HepG2 (cell line): Measurements from ENCODE around the gene SEC14L2. TPM values are rescaled to one million over a fixed set of nuclear protein-coding genes. Genes with fewer than 3 reads are reported as not detected.

Experiments
- ATAC-seq: fragments of 200-7000 bp; cut with Tn5 transposase; 3 replicates; pipeline ENCODE4 v1.9.1; 2020; ENCODE audit warnings: mild to moderate bottlenecking, moderate library complexity
- BruUV-seq: library from RNA; stranded (reverse); fragments of 400-500 nt; replicated peaks from 2 replicates; lab custom pipeline; 2021; lab: Mats Ljungman, UMichigan
- CTCF ChIA-PET: fragments of 300-600 bp; formaldehyde crosslinking; extraction: SDS; loops from one replicate; lab custom pipeline; 2021; ENCODE audit warnings: low total read pairs, inconsistent platforms, low intra/inter-chr PET ratio; lab: Yijun Ruan, JAX
- POLR2A ChIA-PET: fragments of 350-600 bp; sonication (Branson Sonifier 250); formaldehyde crosslinking; loops from one replicate; lab custom pipeline; 2020; ENCODE audit warnings: antibody characterized with exemption, inconsistent platforms; lab: Yijun Ruan, JAX
- DNase-seq: peaks from one replicate; pipeline ENCODE4 v3.0.0-alpha.2; 2015; ENCODE audit warnings: low spot score
- FAIRE-seq: peaks from 3 replicates; lab custom pipeline; 2011; peaks lifted over from hg19 to GRCh38; lab: Jason Lieb, UNC
- H2AFZ ChIP-seq: one replicate; pipeline ENCODE4 v1.6.1; 2011; ENCODE audit warnings: low read length, inconsistent platforms
- H3K27ac ChIP-seq: fragments of 300-600 bp; 3 replicates; pipeline ENCODE4 v1.8.0; 2011; ENCODE audit warnings: mixed run types, mild to moderate bottlenecking, mixed read lengths, low read length, inconsistent platforms; ENCODE audit not compliant: insufficient read depth; ENCODE audit errors: extremely low read length
- H3K27me3 ChIP-seq, 2 experiments: fragments of 200-600 bp in 1 of 2; 2 replicates in 1 of 2; 3 replicates in 1 of 2; pipeline versions ENCODE4 v1.6.0 to v1.8.0; 2011; ENCODE audit warnings: low read length in 2 of 2, mild to moderate bottlenecking in 2 of 2, moderate library complexity in 2 of 2, inconsistent platforms in 1 of 2; ENCODE audit not compliant: insufficient read depth in 2 of 2, control insufficient read depth in 1 of 2
- H3K36me3 ChIP-seq, 2 experiments: fragments of 200-600 bp in 1 of 2; replicated peaks in 1 of 2; 2 replicates in 1 of 2; 3 replicates in 1 of 2; pipeline versions ENCODE4 v1.5.1 to v1.8.0; 2011; ENCODE audit warnings: low read length in 2 of 2, inconsistent platforms in 1 of 2; ENCODE audit not compliant: insufficient read depth in 2 of 2, control insufficient read depth in 1 of 2
- H3K4me1 ChIP-seq: 2 replicates; pipeline ENCODE4 v1.5.1; 2012; ENCODE audit warnings: low read length, inconsistent platforms; ENCODE audit not compliant: insufficient read depth
- H3K4me2 ChIP-seq: 2 replicates; pipeline ENCODE4 v1.6.0; 2011; ENCODE audit warnings: low read depth, low read length, inconsistent platforms
- H3K4me3 ChIP-seq, 3 experiments: fragments of 200-600 bp in 1 of 3; sonication (generic), shearing (Covaris generic) in 1 of 3; replicated peaks in 1 of 3; 2 replicates each; pipeline ENCODE4 v1.5.1; 2011 to 2016; ENCODE audit warnings: low read length in 3 of 3, inconsistent platforms in 2 of 3, low read depth in 2 of 3, mild to moderate bottlenecking in 2 of 3, control low read depth in 1 of 3, mixed read lengths in 1 of 3; ENCODE audit not compliant: insufficient read depth in 1 of 3
- H3K79me2 ChIP-seq: one replicate; pipeline ENCODE4 v1.6.1; 2011; ENCODE audit warnings: low read length, inconsistent platforms; ENCODE audit not compliant: insufficient read depth
- H3K9ac ChIP-seq: 2 replicates; pipeline ENCODE4 v1.6.0; 2011; ENCODE audit warnings: mild to moderate bottlenecking, low read depth, low read length, inconsistent platforms; ENCODE audit not compliant: insufficient read depth
- H3K9me3 ChIP-seq: 2 replicates; pipeline ENCODE4 v1.5.1; 2012; ENCODE audit warnings: mild to moderate bottlenecking, low read length
- H4K20me1 ChIP-seq: 2 replicates; pipeline ENCODE4 v1.6.0; 2011; ENCODE audit warnings: inconsistent platforms, mild to moderate bottlenecking, low read length, moderate library complexity; ENCODE audit not compliant: insufficient read depth
- ETS1 ChIP-seq: sonication (generic); formaldehyde crosslinking; IDR thresholded peaks from 2 replicates; pipeline ENCODE4 v1.4.0; 2020; ENCODE audit warnings: missing genetic modification reagents
- HNF4A ChIP-seq: sonication (generic); formaldehyde crosslinking; IDR thresholded peaks from 2 replicates; pipeline ENCODE4 v1.4.0; 2020; ENCODE audit warnings: missing genetic modification reagents
- HNF4G ChIP-seq, 2 experiments: sonication (generic) in 1 of 2; formaldehyde crosslinking in 1 of 2; IDR thresholded peaks; 2 replicates each; pipeline versions ENCODE4 v1.4.0 to v1.6.1; 2011 to 2020; ENCODE audit warnings: borderline replicate concordance in 2 of 2, low read depth in 2 of 2, mild to moderate bottlenecking in 2 of 2, low read length in 1 of 2, missing genetic modification reagents in 1 of 2, moderate library complexity in 1 of 2
- MTA1 ChIP-seq: sonication (generic); formaldehyde crosslinking; IDR thresholded peaks from 2 replicates; pipeline ENCODE4 v1.4.0; 2020; ENCODE audit warnings: missing genetic modification reagents, mild to moderate bottlenecking, borderline replicate concordance
- ZNF468 ChIP-seq: sonication (generic); formaldehyde crosslinking; IDR thresholded peaks from 2 replicates; pipeline ENCODE4 v1.8.0; 2022; ENCODE audit warnings: mild to moderate bottlenecking, moderate library complexity, missing genetic modification reagents
- WGBS: methylation state at CpG from one replicate; pipeline ENCODE4 v1.1.6; 2017; ENCODE audit warnings: low lambda C conversion rate; 5-methylcytosine and 5-hydroxymethylcytosine counted together
- in situ Hi-C: cut with HindIII; loops from 2 replicates; pipeline ENCODE4 v1.10.0; 2017; ENCODE audit warnings: low pct_unique_long_range_greater_than_20kb; ENCODE audit not compliant: extremely low pct_ligation_motif_present
- intact Hi-C: fragments of 100-400 bp; cut with micrococcal nuclease; formaldehyde crosslinking; loops from one replicate; pipeline ENCODE4 v1.10.0; 2022; ENCODE audit not compliant: unreplicated experiment
- polyA plus RNA-seq, 8 experiments: library from polyadenylated mRNA; depleted of rRNA in 3 of 8; stranded (reverse) in 7 of 8; unstranded in 1 of 8; fragments of >200 nt; fragmentation: Illumina TruSeq in 4 of 8; extraction: Trizol in 4 of 8; gene quantifications; 2 replicates each; pipeline versions ENCODE4 v1.2.1 to v1.2.3, GENCODE V29; 2011 to 2016; ENCODE audit warnings: low read depth in 4 of 8, missing spikeins in 1 of 8, mixed read lengths in 1 of 8; ENCODE audit not compliant: insufficient read depth in 1 of 8
- total RNA-seq, 5 experiments: library from RNA; depleted of rRNA; stranded (reverse); fragments of >200 nt; fragmentation: Illumina TruSeq; extraction: Trizol; gene quantifications; 2 replicates each; pipeline ENCODE4 v1.2.3, GENCODE V29; 2016; ENCODE audit warnings: low read depth in 1 of 5
- TF ChIP-seq, protein P1 (sequence below): sonication (generic); formaldehyde crosslinking; IDR thresholded peaks from 2 replicates; pipeline ENCODE4 v1.4.0; 2020; ENCODE audit warnings: missing genetic modification reagents; ENCODE audit errors: not compliant biosample characterization
- TF ChIP-seq, protein P2 (sequence below): sonication (generic); formaldehyde crosslinking; IDR thresholded peaks from 2 replicates; pipeline ENCODE4 v1.4.0; 2020; ENCODE audit warnings: missing genetic modification reagents

The SEC14L2 gene
- total and polyA plus RNA-seq, 2 of the 13 experiments (the other 11 are each of a cell fraction or from before 2014, with no cell fraction given) = 4.1 to 5.1 TPM

- Histone ChIP-seq H3K4me3 (no peak overlapping the region), H3K27ac (no peak overlapping the region), H3K4me2 (peak overlapping the region; percentile 32; the same call in 1 of the 2 replicates), H3K27me3 (0 out of 5 replicates have a peak, but pooled peaks cover 0 to 1% of the 10 kb centered on the region in 2 experiments), H3K36me3 (peaks cover 0 to under 1% of the 10 kb centered on the region in 2 experiments; a peak in 2 of 5 replicates), H3K9ac (no peak overlapping the region), H2AFZ (no peak overlapping the region), H3K4me1 (peaks cover 42% of the 10 kb centered on the region), H3K9me3 (no peaks in the 10 kb centered on the region), H3K79me2 (no peaks in the 10 kb centered on the region), H4K20me1 (no peaks in the 10 kb centered on the region)
- 0% methylated on average over 2 of the region's 2 CpGs for WGBS
- intact Hi-C loops = no loop called here
- DNase-seq (no peak), ATAC-seq (peak; percentile 15), FAIRE-seq (no peak)
- POLR2A ChIA-PET = interaction anchor here (1.3 to 2.8 kb wide), 2 partner anchors 9 to 14 kb away, joined by 4 to 26 read pairs; no protein-coding TSS in a partner anchor
- in situ Hi-C loops = no loop called here
- BruUV-seq = no TSS peak
- TF ChIP-seq HNF4A (CRISPR knock-in tag) (peak; percentile 71), ETS1 (CRISPR knock-in tag) (no peak), ZNF468 (CRISPR knock-in tag) (no peak), HNF4G (IDR thresholded peaks at IDR 0.05; ENCODE audit: borderline replicate concordance, low read depth, low read length) (peak; percentile 39; the same call in 1 of the 2 replicates), HNF4G (CRISPR knock-in tag; IDR thresholded peaks at IDR 0.05; ENCODE audit: borderline replicate concordance, low read depth) (no peak), MTA1 (CRISPR knock-in tag) (0 out of 2 replicates have a peak, but pooled peaks have one; percentile 33)
- TF ChIP-seq, protein P1, sequence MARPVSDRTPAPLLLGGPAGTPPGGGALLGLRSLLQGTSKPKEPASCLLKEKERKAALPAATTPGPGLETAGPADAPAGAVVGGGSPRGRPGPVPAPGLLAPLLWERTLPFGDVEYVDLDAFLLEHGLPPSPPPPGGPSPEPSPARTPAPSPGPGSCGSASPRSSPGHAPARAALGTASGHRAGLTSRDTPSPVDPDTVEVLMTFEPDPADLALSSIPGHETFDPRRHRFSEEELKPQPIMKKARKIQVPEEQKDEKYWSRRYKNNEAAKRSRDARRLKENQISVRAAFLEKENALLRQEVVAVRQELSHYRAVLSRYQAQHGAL = no peak
- TF ChIP-seq, protein P2, sequence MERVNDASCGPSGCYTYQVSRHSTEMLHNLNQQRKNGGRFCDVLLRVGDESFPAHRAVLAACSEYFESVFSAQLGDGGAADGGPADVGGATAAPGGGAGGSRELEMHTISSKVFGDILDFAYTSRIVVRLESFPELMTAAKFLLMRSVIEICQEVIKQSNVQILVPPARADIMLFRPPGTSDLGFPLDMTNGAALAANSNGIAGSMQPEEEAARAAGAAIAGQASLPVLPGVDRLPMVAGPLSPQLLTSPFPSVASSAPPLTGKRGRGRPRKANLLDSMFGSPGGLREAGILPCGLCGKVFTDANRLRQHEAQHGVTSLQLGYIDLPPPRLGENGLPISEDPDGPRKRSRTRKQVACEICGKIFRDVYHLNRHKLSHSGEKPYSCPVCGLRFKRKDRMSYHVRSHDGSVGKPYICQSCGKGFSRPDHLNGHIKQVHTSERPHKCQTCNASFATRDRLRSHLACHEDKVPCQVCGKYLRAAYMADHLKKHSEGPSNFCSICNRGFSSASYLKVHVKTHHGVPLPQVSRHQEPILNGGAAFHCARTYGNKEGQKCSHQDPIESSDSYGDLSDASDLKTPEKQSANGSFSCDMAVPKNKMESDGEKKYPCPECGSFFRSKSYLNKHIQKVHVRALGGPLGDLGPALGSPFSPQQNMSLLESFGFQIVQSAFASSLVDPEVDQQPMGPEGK (CRISPR knock-in tag) = 0 out of 2 replicates have a peak, but pooled peaks have one; percentile 32
- TF ChIP-seq, all 625 proteins: peak for 4
- CTCF ChIA-PET = interaction anchor here (1.1 kb wide), 1 partner anchor 41 kb away, joined by 4 read pairs; no protein-coding TSS in a partner anchor
Observed at GRCh38 chr22:30432520-30432919, 35.7 kb downstream of the SEC14L2 start.
